Right atrium auricular region (tissue), 2 donors: ENCODE data around the gene UBE2S. TPM values are rescaled to one million over a fixed set of nuclear protein-coding genes. Genes with fewer than 3 reads are reported as not detected.

Source experiments
- DNase-seq: peaks from one replicate; pipeline ENCODE4 v3.0.0-alpha.2; 2019; ENCODE audit warnings: low spot score
- H3K27ac ChIP-seq, 2 donors: fragments of 200-600 bp; sonication (generic); 1 replicate in 1 of 2; 2 replicates in 1 of 2; pipeline ENCODE4 v1.5.1; 2016 to 2019
- H3K27me3 ChIP-seq, 2 donors: fragments of 200-600 bp; sonication (generic); one replicate each; pipeline versions ENCODE4 v1.5.1 to v1.6.0; 2017 to 2019
- H3K36me3 ChIP-seq: fragments of 200-600 bp; sonication (generic); one replicate; pipeline ENCODE4 v1.5.1; 2016
- H3K4me1 ChIP-seq, 2 donors: fragments of 200-600 bp; sonication (generic); one replicate each; pipeline versions ENCODE4 v1.5.1 to v1.6.0; 2017 to 2019
- H3K4me3 ChIP-seq, 2 donors: fragments of 200-600 bp; sonication (generic); 1 replicate in 1 of 2; 2 replicates in 1 of 2; pipeline ENCODE4 v1.5.1; 2017 to 2019; ENCODE audit warnings: mild to moderate bottlenecking in 1 of 2, moderate library complexity in 1 of 2
- H3K9me3 ChIP-seq, 2 donors: fragments of 200-600 bp; sonication (generic); one replicate each; pipeline ENCODE4 v1.5.1; 2019
- total RNA-seq, 2 donors: library from RNA; depleted of rRNA; stranded (reverse); fragments of >200 nt; gene quantifications; one replicate each; pipeline ENCODE4 v1.1.0, GENCODE V29; 2016
- TF ChIP-seq, protein P1 (sequence below), 2 donors: fragments of 200-600 bp; sonication (generic); IDR thresholded peaks; one replicate each; pipeline ENCODE4 v1.5.1; 2019; ENCODE audit warnings: antibody characterized with exemption in 2 of 2

UBE2S gene
- total RNA-seq, 2 donors from 2014 or later, result 19.1 to 22.0 TPM

DNA sequence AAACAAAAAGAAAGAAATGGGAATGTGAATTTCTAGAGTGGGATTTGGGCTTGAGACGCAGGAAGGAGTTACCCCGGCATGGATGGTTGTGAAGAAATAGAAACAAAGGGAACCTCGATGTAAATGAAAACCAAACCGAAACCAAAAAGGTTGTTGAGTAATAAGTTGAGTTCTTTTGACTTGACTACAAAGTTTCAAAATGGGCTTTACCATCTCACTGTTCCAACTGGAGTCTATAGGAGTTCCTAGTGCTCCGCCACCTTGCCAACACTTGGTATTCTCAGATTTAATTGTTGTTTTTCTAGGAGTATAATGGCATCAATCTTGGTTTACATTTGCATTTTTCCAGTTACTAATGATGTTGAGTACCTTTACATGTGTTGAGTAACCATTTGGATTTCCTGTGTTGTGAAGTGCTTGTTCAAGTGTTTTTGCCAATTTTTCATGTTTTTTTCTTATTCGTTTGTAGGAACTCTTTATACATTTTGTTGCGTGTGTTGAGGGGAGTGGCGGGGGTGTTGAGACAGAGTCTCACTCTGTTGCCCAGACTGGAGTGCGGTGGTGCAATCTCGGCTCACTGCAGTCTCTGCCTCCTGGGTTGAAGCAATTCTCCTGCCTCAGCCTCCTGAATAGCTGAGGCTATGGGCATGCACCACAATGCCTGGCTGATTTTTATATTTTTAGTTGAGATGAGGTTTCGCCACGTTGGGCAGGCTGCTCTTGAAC is 9.2 kb downstream of the UBE2S start:
- no peak for DNase-seq
- Histone ChIP-seq H3K36me3 (peaks cover 35% of the 10 kb centered on the region), H3K4me3 (no peak overlapping the region), H3K27ac (no peak overlapping the region), H3K27me3 (no peaks in the 10 kb centered on the region), H3K9me3 (no peaks in the 10 kb centered on the region), H3K4me1 (no peaks in the 10 kb centered on the region)
- TF ChIP-seq, protein P1, sequence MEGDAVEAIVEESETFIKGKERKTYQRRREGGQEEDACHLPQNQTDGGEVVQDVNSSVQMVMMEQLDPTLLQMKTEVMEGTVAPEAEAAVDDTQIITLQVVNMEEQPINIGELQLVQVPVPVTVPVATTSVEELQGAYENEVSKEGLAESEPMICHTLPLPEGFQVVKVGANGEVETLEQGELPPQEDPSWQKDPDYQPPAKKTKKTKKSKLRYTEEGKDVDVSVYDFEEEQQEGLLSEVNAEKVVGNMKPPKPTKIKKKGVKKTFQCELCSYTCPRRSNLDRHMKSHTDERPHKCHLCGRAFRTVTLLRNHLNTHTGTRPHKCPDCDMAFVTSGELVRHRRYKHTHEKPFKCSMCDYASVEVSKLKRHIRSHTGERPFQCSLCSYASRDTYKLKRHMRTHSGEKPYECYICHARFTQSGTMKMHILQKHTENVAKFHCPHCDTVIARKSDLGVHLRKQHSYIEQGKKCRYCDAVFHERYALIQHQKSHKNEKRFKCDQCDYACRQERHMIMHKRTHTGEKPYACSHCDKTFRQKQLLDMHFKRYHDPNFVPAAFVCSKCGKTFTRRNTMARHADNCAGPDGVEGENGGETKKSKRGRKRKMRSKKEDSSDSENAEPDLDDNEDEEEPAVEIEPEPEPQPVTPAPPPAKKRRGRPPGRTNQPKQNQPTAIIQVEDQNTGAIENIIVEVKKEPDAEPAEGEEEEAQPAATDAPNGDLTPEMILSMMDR (IDR thresholded peaks at IDR 0.05), result no peak

DNA sequence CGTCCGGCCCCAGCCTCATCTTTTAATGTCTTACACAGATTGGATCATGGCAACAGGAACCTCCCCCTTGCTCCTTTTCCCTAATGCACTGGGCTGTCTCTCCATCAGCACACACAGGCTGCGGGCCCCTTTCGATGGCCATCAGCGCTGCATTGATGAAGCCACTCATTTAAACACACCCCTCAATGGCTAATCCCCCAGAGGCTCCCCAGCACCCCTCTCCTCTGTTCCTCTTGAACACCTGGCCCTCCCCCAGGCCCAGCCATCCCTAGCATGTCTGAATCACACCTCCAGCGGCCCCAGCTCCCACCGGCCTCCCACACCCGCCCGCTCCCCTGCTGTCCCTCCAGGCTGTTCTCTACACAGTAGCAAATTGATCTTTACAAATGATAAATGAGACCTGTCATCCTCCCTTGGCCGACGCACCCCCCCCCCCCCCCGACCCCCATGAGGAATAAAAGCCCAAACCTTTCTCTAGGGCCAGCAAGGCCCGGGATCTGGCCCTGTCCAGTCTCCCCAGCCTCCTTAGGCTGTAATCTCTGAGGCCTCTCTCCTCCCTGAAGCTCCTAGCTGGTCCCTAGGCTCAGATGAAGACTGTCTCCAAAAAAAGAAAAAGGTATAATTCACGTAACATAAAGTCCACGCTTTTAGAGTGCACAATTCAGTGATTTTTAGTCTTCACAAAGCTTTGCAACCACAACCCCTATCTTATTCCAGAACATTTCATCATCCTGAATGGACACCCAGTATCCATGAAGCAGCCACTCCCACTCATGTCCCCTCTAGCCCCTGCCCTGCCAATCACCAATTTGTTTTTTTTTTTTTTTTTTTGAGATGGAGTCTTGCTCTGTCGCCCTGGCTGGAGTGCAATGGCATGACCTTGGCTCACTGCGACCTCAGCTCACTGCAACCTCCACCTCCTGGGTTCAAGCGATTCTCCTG is 14.5 kb downstream of the UBE2S start:
- H3K4me1 ChIP-seq, result peaks cover 0 to 17% of the 10 kb centered on the region in 2 donors

DNA sequence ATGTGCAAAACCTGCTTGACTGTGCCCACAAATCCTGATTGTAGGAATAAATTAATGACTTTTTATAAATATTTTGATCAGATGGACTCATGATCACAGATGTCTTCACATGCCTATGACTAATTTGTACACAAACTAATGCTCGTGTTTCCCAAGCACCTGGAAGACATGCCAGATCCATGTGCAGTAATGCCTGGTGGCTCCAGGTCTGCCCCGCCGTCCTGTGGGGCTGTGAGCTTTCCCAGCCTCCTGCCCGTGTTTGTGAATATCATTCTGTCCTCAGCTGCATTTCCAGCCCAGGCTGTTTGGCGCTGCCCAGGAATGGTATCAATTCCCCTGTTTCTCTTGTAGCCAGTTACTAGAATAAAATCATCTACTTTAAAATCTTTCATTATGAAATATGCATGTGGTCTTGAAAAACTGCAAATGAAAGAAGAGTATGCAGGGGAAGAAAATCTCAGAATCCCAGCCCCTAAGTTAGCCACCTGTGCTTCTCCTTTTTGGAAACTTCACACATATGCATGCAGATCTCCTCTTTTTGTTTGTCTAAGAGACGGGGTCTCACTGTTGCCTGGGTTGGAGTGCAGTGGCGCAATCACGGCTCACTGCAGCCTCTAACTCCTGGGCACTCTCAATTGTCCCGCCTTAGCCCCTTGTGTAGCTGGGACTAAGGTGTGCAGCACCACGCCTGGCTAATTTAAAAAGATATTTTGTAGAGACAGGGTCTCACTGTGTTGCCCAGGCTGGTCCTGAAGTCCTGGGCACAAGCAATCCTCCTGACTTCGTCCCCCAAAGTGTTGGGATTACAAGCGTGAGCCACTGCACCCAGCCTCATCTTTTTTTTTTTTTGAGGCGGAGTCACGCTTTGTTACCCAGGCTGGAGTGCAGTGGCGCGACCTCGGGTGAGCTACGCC is 15.6 kb downstream of the UBE2S start:
- Histone ChIP-seq H3K36me3 (peaks cover 31% of the 10 kb centered on the region), H3K27me3 (no peaks in the 10 kb centered on the region), H3K9me3 (no peaks in the 10 kb centered on the region), H3K27ac (no peak overlapping the region), H3K4me3 (no peak overlapping the region), H3K4me1 (peaks cover 0 to 28% of the 10 kb centered on the region in 2 donors)
- TF ChIP-seq, protein P1 (IDR thresholded peaks at IDR 0.05), result no peak
- DNase-seq, result no peak

More for the DNA sequence above, 14.5 kb downstream of the UBE2S start:
- DNase-seq, result no peak
- Histone ChIP-seq H3K36me3 (peaks cover 20% of the 10 kb centered on the region), H3K27ac (no peak overlapping the region), H3K9me3 (no peaks in the 10 kb centered on the region), H3K4me3 (no peak overlapping the region), H3K27me3 (no peaks in the 10 kb centered on the region)
- TF ChIP-seq, protein P1 (IDR thresholded peaks at IDR 0.05), result no peak

DNA sequence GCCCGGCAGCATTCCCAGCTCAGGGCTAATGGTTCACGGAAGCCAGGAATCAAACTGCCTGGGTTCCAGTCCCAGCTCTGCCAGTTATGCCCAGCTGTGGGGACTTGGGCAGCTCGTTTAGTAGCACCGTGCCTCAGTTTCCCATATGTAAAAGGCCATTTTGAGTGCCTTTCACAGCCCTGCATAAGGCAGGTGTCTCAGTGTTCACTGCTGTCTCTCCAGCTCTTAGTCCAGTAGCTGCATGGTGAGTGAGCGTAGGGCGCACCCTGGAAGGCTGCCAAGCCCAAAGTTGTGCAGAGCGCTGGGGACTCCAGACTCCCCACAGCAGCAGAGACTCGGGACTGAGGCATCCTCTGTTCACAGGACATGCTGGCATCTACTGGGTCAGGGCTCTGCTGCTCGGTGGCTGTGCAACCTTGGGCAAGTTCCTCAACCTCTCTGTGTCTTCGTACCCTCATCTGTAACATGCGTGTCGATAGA is 16.4 kb downstream of the UBE2S start:
- peaks cover 0 to 35% of the 10 kb centered on the region in 2 donors for H3K4me1 ChIP-seq
- DNase-seq, result no peak
- TF ChIP-seq, protein P1 (IDR thresholded peaks at IDR 0.05), result no peak
- H3K27me3 ChIP-seq, result no peaks in the 10 kb centered on the region
- H3K36me3 ChIP-seq, result peaks cover 32% of the 10 kb centered on the region
- H3K4me3 ChIP-seq, result no peak overlapping the region
- H3K9me3 ChIP-seq, result no peaks in the 10 kb centered on the region
- H3K27ac ChIP-seq, result no peak overlapping the region

DNA sequence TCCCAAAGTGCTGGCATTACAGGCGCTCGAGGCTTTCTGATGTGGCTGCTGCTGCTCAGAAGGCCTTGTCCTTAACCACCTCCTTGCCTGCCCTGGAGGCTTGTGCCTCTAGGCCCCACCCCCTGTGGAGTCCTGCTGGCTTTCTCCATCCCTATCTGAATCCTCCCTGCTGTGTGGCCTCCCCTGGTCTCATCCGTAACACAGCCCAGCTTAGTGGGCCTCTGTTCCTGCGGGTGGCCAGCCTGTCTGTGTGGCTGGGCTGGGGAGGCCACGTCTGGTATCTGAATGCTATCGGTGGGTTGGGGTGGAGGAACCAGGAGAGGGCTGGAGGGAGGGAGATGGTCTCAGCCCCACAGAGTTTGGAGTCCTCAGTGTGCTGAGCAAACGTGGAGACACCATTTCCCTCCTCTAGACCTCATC is 17.1 kb downstream of the UBE2S start:
- no peak for DNase-seq
- H3K9me3 ChIP-seq, result no peaks in the 10 kb centered on the region
- peaks cover 0 to 35% of the 10 kb centered on the region in 2 donors for H3K4me1 ChIP-seq
- H3K4me3 ChIP-seq, result no peak overlapping the region
- no peak overlapping the region for H3K27ac ChIP-seq
- TF ChIP-seq, protein P1 (IDR thresholded peaks at IDR 0.05), result no peak
- H3K36me3 ChIP-seq, result peaks cover 32% of the 10 kb centered on the region
- no peaks in the 10 kb centered on the region for H3K27me3 ChIP-seq
